Erythroblast (primary cell): ENCODE data around the gene CNNM2.

ENCODE experiments used
- GATA1 ChIP-seq: IDR thresholded peaks from 2 replicates; pipeline ENCODE4 v1.6.1; 2011; ENCODE audit warnings: low read depth, mild to moderate bottlenecking, control low read depth, low read length, moderate library complexity
- POLR2A ChIP-seq: IDR thresholded peaks from 2 replicates; pipeline ENCODE4 v1.6.1; 2011; ENCODE audit warnings: mild to moderate bottlenecking, low read length

DNA sequence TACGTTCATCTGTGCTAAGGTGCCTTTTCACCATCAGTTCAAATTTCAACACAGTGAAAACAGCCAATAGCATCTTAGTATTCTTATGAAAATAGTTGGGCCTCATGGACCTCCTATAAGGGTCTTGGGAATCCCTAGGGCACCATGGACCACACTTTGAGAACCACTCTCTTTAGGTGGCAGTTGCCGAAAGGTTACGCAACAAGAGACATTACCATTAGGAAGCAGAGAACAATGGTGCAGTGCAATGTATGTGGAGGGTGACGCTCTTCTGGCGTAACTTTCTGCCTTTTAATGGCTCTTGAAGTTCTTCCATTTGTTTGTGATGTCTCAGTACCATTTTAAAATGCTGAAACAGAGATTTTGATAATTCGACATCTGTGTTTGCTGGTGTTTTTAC, 131.1 kb downstream of the CNNM2 start:
- no peak for TF ChIP-seq POLR2A
- no peak for TF ChIP-seq GATA1
